Measurements from ENCODE around the gene RASSF6.
A peak's percentile ranks its signal among the peaks of the same experiment; 100 is the strongest.
"Not testable (repeated sequence)": the region's sequence is repeated elsewhere in the genome, so short reads cannot be mapped to it uniquely, and the experiment has no call there.

The RASSF6 gene

DNA sequence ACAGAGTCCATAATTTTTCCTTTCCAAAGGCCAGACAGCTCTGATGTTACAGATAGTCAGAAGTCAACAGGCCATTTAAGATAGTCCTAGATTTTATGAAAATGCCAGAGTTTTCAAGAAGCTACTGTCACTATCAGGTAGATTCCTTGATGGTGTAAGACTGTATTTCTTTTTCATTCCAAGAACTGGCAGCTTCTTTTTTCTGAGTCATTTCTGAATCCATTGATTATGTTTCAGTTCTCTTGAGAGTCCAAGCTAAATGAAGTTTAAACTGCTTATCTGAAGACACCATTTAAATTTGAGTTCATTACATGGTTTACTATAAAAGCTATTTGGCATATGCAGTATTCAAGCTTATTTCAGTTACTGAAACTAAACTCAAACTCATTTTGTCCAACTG is 44.6 kb downstream of the RASSF6 start:
- no peak for DNase-seq

DNA sequence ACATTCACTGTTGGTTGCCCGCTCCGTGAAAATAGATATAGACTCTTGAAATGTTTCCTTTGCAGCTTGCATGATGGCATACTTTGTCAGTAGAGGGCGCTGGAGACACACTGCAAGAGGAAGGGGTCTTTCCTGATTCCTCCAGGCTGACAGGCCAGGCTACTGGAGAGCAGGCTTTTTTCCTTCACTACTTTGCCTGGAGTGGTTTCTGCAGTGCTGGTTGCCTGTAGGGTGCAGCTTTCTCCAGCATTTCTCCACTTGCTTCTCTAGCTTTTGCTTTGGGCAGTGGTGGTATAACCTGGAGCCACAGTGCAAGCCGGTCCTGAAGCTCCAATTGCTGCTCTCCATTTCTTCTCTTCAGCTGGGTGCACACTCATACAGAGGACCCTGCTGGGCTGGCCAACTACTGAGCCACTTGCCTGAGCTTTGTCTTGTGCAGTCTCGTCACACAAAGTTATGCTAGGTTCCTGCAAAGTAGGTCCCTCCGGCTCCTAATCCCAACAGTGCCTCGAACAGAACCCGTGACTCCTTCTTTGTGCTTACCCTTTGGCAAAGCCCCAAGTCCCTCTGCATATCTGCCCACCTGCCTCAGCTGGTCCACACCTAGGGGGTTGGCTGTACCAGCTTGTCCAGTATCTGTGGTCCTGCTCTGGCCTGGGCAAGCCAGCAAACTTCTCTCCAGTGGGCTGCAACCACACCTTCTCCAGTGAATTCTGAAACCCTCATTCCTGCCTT is 46.3 kb downstream of the RASSF6 start:
- DNase-seq = peak in 1 of 2 donors; percentile 5

DNA sequence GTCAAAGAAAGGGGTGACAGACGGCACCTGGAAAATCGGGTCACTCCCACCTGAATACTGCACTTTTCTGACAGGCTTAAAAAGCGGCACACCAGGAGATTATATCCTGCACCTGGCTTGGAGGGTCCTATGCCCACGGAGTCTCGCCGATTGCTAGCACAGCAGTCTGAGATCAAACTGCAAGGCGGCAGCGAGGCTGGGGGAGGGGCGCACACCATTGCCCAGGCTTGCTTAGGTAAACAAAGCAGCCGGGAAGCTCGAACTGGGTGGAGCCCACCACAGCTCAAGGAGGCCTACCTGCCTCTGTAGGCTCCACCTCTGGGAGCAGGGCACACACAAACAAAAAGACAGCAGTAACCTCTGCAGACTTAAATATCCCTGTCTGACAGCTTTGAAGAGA is 69.4 kb downstream of the RASSF6 start:
- DNase-seq = not testable (repeated sequence)

DNA sequence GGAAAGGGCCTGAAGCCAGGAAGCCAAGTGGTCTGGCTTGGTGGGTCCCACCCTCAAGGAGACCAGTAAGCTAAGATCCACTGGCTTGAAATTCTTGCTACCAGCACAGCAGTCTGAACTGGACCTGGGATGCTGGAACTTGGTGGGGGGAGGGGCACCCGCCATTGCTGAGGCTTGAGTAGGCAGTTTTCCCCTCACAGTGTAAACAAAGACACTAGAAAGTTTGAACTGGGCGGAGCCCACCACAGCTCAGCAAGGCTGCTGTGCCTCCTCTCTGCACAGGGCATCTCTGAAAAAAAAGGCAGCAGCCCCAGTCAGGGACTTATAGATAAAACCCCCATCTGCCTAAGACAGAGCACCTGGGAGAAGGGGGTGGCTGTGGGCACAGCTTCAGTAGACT is 75.6 kb downstream of the RASSF6 start:
- DNase-seq = no peak

DNA sequence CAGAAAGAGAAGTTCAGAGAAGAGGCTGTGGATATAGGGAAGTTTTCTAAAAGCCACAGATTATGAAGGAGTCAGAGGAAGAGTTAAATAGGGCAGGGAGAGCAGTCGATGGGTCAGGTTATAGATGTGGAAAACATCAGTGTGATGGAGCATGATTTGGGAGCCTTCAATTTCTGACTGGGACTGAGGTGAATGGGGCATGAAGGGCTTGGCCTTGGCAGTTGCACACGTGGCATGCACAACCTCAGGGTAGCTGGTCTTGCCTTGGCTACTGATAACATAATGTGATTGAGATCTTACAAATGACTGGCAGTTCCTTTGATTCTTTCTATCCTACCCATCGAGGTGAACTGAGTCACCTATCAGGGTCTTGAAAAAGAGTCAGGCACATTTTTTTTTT is 79.0 kb downstream of the RASSF6 start:
- no peak for DNase-seq

DNA sequence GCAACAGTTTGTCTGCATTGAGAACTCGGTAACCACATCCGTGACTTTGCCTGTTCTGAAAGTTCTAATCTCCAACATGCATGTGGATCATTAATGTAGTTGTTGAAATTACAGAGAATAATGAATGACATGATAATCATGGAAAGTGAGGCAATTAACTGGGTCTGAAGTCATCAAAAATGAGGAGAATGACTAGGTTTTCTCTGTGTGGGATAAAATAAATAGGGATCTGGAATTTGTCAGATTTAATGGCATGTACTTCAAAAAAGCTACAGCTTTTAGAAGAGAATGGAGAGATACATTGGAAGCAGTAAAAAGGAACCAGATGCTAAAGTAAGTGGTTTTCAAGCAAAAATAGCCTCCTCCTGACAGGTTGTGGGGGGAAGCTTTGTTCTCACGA is 79.4 kb downstream of the RASSF6 start:
- no peak for DNase-seq

DNA sequence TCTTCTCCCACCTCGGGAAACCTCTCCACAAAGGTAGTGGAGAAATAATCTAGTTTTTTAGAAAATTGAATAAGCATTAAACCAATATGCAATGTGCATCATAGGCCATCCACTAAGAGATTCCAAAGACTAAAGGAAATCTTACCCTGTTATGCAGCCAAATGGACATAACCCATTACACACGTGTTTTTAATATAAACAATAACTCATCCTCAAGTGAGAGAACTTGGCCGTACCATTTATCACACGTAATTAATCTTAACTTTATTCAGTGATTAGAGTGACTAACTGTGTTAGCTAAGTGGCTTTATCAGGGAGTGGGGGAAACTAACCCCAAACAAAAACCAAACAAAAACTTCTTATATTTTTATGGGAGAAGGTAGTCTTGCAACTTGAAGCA is 80.8 kb downstream of the RASSF6 start:
- DNase-seq = no peak

DNA sequence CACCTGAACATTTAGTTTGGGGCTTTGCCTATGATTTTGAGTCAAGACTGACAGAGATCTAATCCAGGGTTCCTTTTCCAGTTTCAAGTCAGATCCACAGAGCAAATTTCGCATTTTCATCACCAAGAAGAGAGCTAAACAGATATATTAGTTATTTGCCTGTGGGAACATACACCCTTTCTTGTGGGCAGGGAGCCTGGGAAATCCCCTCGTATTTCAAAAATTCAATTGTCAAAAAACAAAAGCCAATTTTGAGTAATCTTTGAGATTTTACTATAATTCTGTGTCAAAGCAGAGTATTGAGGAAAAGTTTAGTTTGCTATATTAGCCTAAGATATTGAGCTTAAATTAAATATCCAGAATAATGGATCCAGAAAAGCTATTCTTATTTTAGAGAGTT is 82.1 kb downstream of the RASSF6 start:
- no peak for DNase-seq

DNA sequence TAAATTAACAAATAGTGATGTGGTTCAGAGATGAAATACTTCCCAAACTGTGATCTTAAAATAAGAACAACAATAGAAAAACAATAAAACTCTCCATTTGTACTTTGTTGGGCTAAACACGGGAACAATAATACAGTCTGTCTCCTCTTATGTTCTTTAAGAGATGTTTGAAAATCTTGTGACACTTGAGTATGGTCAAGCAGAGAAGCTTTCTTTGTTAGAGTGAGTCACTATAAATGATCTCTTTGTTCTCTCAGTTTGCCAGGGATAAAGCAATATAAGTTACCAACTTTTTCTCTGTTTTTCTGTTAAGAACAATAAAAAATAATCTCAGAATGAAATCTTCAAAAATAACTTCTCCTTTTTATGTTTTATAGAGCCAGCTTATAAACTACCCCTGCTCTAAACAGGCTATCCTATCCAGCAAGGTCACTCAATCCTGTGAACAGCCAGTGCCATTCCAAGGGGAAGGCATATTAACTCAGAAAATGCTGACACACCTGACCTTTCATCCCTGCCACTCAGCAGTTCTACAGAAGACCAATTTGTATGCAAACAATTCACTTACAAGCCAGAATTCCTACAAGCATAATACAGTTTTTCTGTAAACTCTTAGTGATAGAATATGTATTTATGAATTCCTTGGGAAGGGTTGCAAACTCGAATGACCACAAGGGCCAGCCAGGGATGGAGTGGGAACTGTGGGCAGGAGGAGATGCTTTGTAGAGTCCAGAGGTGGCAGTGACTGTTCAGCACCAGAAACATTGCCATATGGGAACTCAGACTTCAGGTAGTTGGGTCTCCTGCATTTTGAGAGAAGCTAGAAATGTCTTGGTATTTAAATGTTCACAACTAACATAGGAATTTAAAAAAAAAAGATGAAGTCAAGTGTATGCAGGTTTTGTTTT is 86.5 kb downstream of the RASSF6 start:
- DNase-seq = no peak

DNA sequence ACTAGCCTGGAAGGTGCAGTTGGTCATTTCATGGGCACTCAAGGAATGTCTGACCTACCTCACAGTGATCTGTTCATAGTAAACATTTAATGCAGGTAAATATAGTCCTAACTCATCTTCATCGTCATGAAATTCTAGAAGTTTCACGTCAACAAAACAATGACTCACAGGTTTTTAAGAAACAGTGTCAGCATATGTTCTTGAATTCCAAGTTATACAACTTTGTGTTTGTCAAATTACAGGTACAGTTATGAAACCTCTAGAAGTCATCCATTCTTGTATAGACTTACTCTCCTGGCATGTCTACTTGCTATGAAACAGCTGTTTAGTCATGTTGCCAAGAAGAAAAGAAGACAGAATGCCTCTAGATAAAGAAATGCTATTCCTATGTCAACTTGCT is 92.1 kb downstream of the RASSF6 start:
- no peak for DNase-seq

DNA sequence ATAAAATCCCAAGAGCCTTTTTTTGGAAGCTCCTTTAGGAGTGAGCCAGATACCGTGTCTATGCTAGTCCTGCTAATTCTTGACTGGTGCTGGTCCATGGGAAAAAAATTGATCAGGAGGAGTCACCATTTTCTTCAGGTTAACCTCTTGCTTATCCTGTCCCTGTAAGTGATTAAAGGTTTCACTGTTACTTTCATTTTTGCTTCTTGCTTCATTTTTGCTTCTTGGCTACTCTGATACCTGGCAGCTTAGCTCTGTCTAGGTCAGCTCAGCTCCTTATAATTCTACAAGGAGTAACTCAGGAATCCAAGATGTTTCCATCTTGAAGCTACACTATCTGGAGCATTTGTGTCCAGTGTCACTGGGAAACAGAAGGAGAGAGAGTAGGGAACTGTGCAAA is 93.0 kb downstream of the RASSF6 start:
- no peak for DNase-seq

DNA sequence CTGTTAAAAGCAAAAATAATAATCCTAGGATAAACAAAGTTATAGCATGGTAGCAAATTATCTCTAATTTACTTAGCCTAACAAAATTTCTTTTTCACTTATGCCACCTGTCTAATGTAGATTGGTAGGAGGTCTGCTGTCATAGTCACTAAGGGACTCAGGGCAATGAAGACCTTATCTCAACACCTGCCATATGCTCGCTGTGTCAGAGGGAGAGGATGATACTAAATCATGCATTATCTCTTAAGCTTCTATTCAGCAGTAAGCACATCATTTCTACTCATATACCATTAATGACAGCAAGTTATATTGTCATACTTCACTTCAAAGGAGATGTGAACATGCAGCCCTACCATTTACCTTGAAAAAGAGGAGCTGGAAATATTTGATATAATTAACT is 94.6 kb downstream of the RASSF6 start:
- DNase-seq = no peak

DNA sequence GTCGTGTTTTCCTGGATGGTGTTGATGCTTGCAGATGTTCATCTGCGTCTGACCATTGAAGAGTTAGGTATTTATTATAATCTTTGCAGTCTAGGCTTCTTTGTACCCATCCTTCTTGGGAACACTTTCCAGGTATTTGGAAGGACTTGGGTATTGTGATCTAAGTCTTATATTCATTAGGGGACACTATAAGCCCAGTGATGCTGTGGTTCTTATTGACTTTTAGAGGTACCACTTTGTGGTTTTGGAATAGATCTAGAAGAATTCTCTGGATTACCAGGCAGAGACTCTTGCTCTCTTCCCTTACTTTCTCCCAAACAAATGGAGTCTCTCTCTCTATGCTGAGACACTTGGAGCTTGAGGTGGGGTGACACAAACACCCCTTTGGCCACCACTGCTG is 97.1 kb downstream of the RASSF6 start:
- no peak for DNase-seq

Data from stimulated activated CD4-positive, alpha-beta T cell treated with anti-CD3 and anti-CD28 coated beads, Interleukin-2, amount 100 ng/mL, for 24 hours (primary cell).